Stimulated activated CD8-positive, alpha-beta memory T cell treated with anti-CD3 and anti-CD28 coated beads, Interleukin-4, amount 100 ng/mL, for 1 hour (primary cell): ENCODE results near the gene CPT1B.

ENCODE experiments used
- DNase-seq, 2 donors: peaks; one replicate each; pipeline ENCODE4 v3.0.0-alpha.2; 2020; ENCODE audit warnings: low read depth in 2 of 2, low spot score in 1 of 2

CPT1B gene

DNA sequence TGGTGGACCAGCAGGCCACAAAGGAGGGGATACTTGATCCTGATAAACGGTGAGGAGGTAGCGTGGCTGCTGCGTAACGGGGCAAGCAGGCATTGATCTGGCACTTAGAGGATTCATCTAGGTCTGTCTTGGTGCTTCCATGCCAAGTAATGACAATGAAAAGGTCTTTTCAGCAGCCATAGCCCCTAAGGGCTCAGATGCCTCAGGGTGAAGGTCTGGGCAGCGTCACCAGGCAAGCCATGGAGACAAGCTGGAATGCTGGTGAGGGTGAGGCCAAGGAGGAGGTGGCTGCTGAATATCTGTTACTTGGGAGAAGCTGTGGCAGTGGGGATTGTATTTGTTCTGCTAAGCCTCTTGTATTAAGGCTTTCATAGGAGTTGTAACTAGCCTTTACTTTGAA is 9.2 kb upstream of the CPT1B start:
- no peak for DNase-seq

DNA sequence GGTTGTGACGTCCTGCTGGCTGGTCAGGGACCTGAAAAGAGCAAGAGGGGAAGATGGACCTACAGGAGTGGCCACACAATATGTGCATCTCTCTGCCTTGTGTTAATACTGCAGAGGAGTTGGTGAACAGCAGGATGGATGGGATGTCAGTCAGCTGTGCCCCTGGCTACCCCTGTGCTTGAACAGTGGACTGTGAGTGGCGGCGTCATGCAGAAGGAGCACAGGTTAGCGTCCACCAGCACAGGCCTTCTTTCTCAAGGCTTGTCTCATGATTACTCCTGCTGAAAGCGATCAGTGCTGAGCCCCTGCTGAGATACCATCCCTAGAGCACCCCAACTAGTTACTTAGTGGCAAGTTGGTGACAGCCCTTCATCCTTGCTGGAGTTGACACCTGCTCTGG is 8.2 kb upstream of the CPT1B start:
- no peak for DNase-seq

DNA sequence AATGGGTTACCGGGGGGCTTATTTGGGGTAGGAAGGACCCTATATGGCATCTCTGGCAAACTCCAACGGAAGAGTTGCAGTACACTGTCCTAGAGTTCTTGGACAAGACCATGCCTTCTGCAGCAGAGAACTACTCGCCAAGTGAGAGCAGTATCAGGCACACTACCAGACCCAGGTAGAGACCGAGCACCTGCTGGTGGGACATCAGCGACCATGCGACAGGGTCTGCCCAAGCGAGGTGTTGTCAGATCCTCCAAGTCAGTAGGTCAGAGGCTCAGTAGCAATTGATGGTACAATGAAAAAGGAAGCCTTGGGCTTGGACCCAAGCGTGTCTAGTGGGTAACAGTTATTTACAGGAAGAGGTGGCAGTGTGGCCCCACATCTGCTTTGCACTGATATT is 7.6 kb upstream of the CPT1B start:
- DNase-seq, result no peak

DNA sequence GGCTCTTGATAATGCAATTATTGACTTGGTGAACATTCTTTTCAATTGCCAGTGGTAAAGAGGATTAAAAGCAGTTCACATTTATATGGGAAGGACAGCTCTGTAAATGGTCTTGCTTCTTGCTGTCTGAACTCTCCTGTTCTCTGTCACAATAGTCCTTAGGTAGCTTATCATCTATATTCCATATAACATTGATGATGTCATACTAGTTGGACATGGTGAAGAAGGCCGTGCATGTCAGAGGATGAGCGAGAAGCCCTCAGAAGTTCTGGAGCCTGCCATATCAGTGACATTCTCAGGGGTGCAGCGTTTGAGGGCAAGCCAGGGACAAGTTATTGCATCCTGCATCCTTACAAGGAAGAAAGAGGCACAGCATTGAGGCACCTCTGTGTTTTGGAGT is 7.0 kb upstream of the CPT1B start:
- DNase-seq, result no peak

DNA sequence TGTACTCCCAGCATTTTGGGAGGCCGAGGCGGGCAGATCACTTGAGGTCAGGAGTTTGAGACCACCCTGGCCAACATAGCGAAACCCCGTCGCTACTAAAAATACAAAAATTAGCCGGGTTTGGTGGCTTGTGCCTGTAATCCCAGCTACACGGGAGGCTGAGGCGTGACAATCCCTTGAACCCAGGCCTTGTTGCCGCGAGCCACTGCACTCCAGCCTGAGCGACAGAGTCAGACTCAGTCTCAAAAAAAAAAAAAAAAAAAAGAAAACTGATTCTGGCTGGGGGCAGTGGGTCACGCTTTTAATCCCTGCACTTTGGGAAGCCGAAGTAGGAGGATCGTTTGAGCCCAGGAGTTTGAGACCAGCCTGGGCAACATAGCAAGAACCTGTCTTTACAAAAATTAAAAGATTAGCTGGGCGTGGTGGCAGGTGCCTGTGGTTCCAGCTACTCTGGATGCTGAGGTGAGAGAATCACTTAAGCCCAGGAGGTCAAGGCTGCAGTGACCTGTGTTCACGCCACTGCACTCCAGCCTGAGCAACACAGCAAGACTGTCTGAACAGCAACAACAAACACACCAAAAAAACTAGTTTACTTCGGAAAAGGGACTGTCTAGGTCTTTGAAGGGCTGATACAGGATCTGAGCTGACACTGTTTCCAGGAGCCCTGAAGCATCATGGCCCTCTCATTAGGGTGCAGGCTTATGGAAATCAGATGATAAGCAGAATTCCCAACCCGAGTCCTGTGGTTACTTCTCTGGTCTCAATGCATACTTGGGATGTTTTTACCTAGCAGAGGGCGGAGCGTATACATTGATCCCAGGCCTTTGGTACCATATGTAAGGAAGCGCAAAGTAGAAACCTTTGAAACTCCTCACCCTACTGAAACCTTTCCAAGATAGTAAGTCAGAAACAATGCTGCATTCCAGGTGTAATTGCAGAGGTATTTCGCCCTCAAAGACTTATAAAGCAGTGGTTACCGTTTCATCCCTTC is 6.2 kb upstream of the CPT1B start:
- no peak for DNase-seq

DNA sequence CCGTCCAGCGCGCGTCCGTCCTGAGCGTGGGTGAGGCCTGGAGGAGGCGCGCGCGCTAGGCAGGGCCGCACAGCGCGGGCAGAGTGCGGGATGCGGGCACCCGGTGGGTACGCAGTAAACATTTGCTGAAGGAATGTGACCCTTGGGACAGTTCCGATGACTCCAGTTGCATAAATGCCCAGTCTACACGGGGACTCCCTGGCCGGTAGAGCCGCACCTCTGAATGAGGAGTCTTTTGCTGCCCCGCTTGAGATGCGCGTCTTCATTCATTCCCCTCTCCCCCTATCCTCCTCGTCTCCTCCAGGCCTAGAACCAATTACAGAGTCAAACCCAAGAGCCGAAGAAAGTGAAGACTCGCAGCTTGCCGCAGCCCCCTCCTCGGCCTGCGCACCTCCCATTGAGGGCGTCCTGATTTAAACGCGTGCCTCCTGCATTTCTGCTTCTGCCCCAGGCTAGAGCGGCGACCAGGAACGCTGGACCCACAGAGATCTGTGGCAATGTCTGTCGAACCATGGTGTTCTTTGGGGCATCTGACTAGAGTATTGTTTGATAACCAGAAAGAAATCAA is 5.2 kb upstream of the CPT1B start:
- DNase-seq, result no peak

DNA sequence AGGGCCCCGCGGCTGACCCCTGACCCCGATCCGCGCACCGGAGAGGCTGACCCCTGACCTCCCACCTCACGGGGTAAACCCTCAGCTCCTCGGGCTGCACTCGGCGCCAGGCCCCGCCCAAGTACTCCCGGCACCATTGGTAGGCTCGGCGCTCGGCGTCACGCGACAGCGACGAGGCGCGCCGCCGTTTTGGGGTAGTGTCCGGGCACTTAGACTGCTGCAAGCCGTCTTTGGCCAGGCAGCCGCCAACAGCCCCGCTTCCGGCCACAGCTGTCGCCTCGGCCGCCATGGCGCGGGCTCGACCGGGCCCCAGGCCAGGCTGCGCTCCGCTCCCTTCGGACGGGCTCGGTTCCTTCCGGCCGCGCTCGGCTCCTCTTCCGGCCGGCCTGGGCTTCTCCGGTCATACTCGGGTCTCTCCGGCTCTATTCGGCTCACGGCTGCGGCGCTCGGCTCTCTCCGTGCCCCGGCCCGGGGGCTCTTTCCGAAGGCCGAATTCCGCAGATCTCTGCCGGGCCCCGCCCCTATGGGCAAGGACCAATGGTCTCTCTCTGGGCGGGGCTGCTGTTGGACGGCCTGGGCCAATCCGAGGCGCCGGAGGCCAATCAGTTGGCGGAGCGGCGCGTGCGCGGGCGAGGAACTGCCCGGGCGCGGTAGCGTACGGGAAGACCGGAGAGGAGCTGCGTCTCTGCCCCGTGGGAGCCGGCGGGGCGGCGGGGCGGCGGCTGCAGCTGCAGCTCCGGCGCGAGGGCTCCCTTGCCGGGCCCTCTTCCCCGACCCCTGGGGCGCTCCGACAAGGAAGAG is 4.5 kb upstream of the CPT1B start, which contains the start of gene CHKB:
Gene CHKB, minus strand, starts transcription at position 357 of the 801 bp plus-strand sequence. Its CDS starts 68 bp downstream, at position 289.
- peak; percentile 90 to 96 for DNase-seq

DNA sequence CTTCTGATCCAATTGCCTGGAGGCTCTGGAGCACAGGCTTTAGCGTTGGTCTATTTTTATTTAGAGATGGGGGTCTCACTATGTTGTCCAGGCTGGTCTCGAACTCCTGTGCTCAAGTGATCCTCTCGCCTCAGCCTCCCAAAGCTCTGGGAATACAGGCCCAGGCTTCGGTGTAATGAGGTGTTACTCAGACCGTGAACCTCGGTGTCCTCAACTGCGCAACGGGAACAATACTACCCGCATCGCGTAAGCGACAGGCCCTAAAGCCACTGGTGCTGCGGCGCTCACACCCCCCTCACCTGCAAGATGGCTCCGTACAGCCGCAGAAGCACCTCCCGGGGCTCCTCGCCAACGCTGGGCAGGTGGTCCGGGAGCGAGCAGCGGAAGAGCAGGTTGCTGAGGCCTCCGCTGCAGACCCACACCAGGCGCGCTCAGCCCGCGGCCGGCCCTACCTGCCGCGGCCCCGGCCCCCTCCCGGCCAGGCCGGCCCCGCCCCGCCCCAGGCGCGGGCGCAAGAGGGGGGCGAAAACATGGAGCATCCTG is 3.8 kb upstream of the CPT1B start:
- no peak for DNase-seq

DNA sequence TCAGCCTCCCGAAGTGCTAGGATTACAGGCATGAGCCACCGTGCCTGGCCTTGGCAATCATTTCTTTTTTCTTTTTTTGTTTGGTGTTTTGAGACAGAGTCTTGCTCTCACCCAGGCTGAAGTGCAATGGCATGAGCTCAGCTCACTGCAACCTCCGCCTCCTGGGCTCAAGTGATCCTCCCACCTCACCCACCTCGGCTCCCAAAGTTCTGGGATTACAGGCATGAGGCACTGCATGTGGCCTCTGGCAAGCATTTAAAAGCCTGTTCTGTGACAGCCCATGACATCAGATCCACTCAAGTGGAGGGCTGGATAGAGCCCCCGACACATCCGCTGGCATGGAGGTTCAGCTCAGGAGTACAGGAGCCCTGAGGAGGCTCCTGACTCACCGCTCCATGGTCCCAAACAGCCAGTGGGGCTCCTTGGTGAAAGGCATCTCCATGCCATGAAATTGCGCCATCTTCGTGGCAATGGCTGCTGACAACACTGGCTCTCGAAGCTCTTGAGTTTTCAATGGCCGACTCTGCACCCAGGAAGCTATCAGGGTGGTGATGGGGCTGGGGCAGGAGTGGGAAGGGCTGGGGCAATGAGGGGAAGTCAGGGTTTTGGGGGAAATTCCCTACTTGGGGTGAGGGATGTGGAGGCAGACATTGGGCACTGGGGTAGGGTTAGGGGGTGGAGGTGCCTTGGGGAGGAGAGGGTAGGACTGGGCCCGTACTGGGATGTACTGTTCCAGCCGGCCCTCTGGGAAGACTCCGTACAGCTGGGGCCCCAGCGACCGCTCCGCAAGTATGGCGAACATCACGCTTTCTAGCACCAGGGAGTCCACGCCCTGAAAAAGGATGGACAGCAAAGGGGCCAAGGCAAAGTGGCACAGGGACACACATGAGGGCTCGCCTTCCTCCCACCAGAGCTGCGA is 3.1 kb upstream of the CPT1B start:
- no peak for DNase-seq

DNA sequence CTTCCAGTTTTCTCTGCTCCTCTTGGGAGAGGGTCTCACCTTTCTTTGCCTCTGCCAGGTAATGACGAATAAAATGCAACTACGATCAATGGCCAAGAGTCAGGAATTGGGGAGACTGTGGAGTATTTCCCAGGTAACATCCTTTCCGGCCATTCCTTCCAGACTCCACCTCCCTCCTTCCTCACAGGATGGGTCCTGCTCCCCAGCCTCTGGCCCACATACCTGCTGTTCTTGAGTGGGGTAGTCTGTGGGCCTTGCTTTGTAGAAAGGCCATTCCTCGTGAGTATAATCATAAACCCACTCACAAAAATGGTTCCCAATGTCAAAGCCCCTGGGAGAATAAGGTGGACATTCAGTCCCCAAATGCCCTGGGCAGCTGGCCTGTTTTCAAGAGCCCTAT is 1.5 kb upstream of the CPT1B start:
- DNase-seq, result no peak

DNA sequence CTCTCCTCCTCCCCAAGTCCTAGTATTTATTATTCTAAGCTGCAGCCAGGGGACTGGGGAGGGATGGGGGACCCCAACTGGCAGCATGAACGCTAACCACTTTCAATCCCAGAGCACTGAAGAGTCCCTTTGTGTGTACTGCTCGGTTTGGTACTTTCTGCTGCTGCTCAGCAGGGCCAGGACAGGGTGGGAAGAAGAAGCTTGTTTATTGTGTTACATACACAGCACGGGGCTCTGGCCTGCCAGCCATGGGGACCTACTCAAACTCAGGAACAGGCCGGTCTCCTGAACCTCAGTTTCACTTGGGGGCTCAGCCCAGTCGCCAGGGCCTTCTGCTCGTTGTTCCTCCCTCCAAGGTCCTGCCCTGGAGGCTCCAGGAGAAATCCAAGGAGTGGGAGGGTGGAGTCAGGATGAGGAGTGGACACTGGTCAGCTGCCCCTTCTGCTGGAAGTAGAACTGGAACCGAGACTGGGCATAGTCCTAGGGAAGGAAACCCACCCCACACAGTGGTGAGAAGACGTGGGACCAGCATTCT is 616 bp upstream of the CPT1B start:
- no peak for DNase-seq

DNA sequence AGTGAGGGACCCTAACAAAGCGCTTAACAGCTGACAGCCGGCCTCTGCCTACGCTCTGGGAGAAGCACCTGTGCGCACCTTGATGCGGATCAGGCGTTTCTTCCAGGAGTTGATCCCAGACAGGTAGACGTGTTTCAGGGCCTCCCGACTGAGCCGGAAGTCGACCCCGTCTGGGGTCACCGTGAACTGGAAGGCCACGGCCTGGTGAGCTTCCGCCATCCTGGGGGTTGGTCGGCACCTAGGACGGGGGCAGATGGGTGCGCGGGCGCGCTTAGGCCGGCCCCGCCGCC is 585 bp downstream of the CPT1B start:
- DNase-seq, result no peak

DNA sequence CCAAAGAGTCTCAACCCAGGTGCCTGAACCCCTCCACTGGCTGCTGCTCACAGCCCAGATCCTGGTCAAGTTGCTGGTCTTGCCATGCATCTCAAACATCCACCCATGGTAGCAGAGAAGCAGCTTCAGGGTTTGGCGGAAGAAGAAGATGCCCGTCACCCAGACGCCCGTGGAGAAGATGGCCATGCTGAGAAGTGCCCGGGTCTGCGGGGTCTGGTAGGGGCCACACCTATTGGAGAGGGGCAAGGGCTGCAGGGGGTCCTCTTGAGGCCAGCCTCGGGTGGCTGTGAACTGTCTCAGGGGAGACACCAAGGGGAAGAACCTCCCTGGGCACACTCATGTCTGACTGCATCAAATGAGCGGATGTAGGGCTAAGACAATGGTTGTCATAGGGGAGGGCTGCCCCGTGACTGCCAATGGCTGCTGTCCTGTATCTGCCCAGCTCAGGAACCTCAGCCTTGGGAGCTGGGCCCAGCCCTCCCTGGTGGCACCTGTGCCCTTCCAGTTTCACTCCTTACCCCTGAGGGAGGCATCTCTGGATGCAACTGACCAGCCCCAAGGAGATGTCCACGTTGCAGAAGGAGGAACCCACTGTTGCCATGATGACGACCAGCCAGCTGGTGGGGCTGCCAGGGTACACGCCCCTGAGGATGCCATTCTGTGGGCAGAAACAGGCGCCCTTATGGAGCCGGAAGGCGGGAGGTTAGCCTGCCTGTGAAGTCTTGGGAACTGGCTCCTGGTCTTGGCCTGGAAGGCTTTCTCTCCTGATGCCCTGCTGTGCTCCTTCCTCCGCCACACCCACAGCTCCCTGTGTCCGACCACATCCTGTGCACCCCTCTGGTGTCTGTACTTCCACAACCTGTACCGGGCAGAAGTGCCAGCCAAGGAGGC is 1.2 kb downstream of the CPT1B start:
- no peak for DNase-seq

DNA sequence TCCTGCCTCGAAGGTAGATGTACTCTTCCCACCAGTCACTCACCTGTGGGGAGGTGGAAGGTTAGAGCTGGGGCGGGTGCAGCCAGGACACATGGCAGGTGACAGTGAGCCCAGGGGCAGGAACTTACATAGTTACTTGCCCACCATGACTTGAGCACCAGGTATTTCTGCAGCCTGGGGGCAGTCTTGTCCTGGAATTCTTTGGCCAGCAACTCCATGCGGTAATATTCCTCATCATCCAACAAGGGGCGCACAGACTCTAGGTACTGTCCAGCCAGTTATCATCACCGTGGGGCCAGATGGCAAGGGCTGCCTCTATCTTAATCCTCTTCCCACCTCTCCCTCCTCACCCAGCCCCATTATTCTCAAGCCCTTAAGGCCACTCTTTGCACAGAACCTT is 2.2 kb downstream of the CPT1B start:
- DNase-seq, result no peak

DNA sequence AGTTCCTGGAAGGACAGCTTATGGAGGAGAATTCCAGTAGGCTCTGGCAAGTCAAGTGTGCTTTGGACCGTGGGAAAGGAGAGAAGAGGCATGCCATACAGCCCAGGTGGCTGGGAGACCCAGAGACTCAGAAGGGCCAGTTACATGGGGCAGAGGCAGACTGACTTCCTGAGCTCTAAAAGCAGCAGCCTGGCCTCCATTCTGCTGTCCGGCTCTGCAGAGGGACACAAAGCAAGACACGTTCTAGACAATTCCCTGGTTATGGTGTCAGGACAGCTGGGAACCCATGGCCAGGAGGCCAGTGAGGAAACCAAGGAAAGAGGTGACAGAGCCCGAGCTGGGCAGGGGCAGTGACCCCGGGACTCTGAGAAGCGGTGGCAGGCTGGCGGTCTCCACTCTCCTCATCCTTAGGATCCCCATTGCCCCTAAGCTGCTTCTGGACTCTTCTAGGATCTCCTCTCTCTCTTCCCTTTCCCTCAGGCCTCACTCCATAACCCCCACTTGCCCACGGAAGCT is 2.7 kb downstream of the CPT1B start:
- no peak for DNase-seq

DNA sequence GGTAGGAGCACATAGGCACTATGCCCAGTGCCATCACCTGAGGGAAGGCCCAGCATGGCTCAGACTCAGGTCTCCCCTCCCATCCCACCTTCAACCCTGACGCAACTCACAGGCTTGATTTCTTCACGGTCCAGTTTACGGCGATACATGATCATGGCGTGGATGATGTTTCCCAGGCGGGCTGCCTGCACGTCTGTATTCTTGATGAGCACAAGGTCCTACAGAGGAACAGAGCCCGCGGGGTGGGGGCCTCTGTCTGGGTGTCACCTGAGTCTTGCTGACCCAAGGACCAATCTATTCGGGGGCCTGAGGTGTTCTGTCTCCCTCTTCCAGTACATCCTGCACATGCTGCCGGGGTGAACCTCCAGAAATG is 3.9 kb downstream of the CPT1B start:
- no peak for DNase-seq

DNA sequence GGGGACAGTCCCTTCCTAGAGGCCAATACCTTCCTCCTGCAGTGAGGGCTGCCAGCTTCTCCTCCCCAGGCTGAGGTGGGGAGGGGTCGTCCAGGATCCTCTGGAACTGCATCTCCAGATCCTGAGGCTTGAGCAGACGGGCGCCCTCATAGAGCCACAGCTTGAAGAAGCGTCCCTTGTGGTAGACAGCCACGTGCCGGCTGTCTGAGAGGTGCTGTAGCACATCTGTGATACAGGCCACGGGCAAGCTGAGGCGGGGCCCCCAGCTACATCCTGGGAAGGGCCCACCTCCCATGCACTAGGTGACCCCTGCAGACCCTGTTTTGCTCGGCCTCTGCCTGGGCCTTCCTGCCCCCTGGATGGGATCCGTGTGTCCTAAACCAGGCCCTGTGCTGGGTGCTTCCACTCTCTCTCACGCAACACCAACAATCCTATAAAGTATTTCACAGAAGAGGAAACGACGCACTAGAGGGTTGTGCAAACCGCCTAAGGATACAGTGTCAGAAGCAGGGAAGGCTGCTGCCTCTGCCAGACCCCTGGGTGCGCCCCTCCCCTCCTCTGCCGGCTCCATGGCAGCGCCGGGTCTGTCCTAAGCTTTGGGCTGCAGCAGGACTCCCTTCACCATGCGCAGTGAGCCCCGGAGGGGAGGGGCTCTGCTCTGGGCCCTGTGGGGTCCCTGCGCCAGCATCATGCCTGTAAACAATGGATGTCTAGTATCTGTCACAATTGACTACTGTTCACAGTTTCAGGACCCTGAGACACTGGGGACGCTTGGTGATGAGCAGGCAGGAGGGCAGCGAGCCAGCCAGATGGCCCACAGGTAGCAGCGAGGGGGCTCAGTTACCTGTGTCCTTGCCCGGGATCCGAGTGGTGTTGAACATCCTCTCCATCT is 4.5 kb downstream of the CPT1B start:
- DNase-seq, result no peak

DNA sequence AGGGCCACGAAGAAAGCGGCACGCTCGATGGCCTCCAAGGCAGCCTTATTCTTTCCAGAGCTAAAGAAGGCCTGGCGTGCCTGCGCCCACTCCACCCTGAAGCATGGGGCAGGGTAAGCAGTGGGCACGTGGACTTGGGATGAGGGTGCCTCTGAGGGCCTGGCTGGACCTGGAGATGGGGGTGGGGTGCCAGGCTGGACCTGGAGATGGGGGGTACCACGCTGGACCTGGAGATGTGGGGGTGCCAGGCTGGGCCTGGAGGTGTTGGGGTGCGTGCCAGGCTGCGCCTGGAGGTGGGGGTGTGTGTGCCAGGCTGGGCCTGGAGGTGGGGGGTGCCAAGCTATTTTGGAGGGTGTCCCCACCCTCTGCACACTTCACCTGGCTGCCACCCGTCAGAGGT is 5.3 kb downstream of the CPT1B start:
- DNase-seq, result no peak
